Measurements from ENCODE around the gene CCL3.
"Not testable (repeated sequence)": the region's sequence is repeated elsewhere in the genome, so short reads cannot be mapped to it uniquely, and the experiment has no call there.

CCL3 gene

GRCh38 chr17:36085765-36086164 lies 4.2 kb downstream of the CCL3 start:
- no peak for DNase-seq (ENCODE audit: low spot score)

- not testable (repeated sequence) for DNase-seq (ENCODE audit: low spot score)
These were observed 6.3 kb downstream of the CCL3 start for GRCh38 chr17:36083691-36084090.

- DNase-seq (ENCODE audit: low spot score), result peak; percentile 52
These were observed 7.3 kb downstream of the CCL3 start for GRCh38 chr17:36082482-36083120.

- DNase-seq (ENCODE audit: low spot score), result not testable (repeated sequence)
These were observed 8.1 kb downstream of the CCL3 start for GRCh38 chr17:36081681-36082471.

GRCh38 chr17:36074365-36074764 lies 15.6 kb downstream of the CCL3 start:
- no peak for DNase-seq (ENCODE audit: low spot score)

- DNase-seq (ENCODE audit: low spot score), result peak; percentile 48
These were observed 17.4 kb downstream of the CCL3 start for GRCh38 chr17:36072431-36073121.

GRCh38 chr17:36071751-36072150 lies 18.2 kb downstream of the CCL3 start:
- no peak for DNase-seq (ENCODE audit: low spot score)

GRCh38 chr17:36070427-36070826 lies 19.5 kb downstream of the CCL3 start:
- no peak for DNase-seq (ENCODE audit: low spot score)

GRCh38 chr17:36069136-36069535 lies 20.8 kb downstream of the CCL3 start:
- DNase-seq (ENCODE audit: low spot score), result no peak

- no peak for DNase-seq (ENCODE audit: low spot score)
These were observed 21.4 kb downstream of the CCL3 start for GRCh38 chr17:36068524-36068923.

GRCh38 chr17:36066365-36066985 lies 23.5 kb downstream of the CCL3 start:
- DNase-seq (ENCODE audit: low spot score), result no peak

GRCh38 chr17:36063786-36064541 lies 26.0 kb downstream of the CCL3 start, which contains the start of gene CCL18:
Gene CCL18, plus strand, starts transcription at chr17:36064272. Its CDS starts 71 bp downstream, at chr17:36064343.
- DNase-seq (ENCODE audit: low spot score), result no peak

- DNase-seq (ENCODE audit: low spot score), result no peak
These were observed 29.1 kb downstream of the CCL3 start for GRCh38 chr17:36060816-36061215.

GRCh38 chr17:36059406-36059805 lies 30.5 kb downstream of the CCL3 start:
- DNase-seq (ENCODE audit: low spot score), result no peak

- DNase-seq (ENCODE audit: low spot score), result no peak
These were observed 32.0 kb downstream of the CCL3 start for GRCh38 chr17:36057911-36058310.

GRCh38 chr17:36055921-36056520 lies 33.9 kb downstream of the CCL3 start:
- no peak for DNase-seq (ENCODE audit: low spot score)

GRCh38 chr17:36055171-36055570 lies 34.8 kb downstream of the CCL3 start:
- DNase-seq (ENCODE audit: low spot score), result no peak

- no peak for DNase-seq (ENCODE audit: low spot score)
These were observed 40.3 kb downstream of the CCL3 start for GRCh38 chr17:36049643-36050042.

- DNase-seq (ENCODE audit: low spot score), result no peak
These were observed 41.9 kb downstream of the CCL3 start for GRCh38 chr17:36048066-36048465.
